Amygdala (tissue), 56 donors: ENCODE results near the gene MYLK4.

Experiments used
- DNase-seq, 56 donors: peaks; one replicate each; lab custom pipeline; 2025; lab: John Stamatoyannopoulos, UW

Gene MYLK4

GRCh38 chr6:2750832-2751231, at the start of gene MYLK4:
MYLK4 (minus strand) TSS chr6:2750922; CDS start chr6:2749294, 1,628 bp downstream.
- no peak for DNase-seq

DNA sequence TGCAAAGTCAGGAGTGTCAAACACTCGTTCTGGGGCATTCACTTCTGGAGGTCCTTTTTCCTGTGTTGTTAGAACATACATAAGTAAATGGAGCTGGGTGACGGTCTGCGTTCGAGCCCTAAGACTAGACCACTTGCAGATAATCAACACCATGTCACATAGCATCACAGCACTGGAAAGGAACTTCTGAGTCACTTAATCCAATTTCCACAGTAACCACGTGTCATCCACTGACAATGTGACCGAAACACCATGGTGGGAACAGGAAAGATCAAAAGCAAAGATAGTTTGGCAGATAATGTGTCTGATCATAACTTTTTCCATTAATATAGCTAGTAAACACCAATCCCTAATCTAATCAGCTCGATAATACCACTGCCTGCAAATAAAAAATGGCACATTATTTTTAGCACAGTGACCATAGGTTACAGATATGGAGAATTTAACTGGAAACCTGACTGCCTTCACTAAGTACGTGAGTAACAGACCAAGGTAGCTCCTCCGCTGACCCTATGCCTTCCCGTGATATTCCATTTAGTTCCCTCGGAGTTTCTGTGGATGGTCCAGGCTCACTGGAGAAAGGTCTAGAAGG, 49.3 kb upstream of the MYLK4 start:
- no peak for DNase-seq

DNA sequence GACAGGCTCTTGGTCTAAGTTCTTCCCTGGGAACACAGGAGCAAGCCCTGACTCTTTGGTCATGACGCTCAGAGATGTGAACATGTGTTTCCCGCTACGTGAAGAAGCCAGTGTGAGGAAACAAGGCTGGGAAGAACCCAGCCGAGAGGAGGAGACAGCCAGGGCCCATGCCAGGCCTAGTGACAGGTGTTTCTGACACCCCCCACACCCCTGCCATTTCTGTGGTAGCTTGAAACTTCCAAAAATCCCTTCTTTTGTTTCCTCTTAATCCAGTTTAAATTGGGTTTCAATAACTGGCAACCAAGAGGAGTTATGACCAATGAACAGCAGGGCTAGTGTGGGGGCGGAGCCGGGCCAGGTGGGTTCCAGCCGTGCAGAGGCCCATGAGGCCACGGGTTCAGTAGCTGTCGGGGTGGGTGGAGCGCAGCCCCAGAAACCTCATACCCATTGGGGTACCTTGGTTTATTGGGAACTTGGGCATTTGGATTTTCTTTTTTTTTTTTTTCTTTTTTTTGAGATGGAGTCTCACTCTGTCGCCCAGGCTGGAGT, 47.9 kb upstream of the MYLK4 start:
- DNase-seq = no peak

GRCh38 chr6:2797564-2798031, 46.9 kb upstream of the MYLK4 start:
- DNase-seq = no peak

DNA sequence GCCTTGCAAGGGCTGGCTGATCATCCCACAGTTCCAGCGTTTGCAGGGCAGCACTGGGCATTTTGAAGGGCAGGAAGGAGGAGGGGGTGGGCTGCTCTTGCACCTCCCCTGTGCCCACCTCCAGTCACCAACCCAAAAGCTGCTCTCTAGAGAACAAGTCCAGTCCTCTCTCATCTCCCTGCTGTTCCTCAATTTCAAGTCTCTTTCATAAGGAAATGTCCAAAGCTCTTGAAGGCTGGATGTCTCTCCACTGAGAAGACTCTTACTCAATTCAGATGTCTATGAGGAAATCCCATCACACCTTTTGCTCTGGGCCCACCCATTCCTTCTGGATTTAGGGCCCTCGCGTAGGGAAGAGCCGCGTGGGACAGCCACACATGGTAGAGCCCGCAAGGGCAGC, 46.1 kb upstream of the MYLK4 start:
- no peak for DNase-seq

GRCh38 chr6:2795956-2796355, 45.2 kb upstream of the MYLK4 start:
- DNase-seq = no peak

- no peak for DNase-seq
Observed at GRCh38 chr6:2795162-2795561, 44.4 kb upstream of the MYLK4 start.

GRCh38 chr6:2794171-2794730, 43.5 kb upstream of the MYLK4 start:
- DNase-seq = no peak

- peak in 12 of 56 donors; percentile 12 to 60 (median 28) for DNase-seq
Observed at GRCh38 chr6:2793534-2794151, 42.9 kb upstream of the MYLK4 start.

GRCh38 chr6:2792330-2793110, 41.8 kb upstream of the MYLK4 start:
- DNase-seq = no peak

- DNase-seq = no peak
Observed at GRCh38 chr6:2791450-2791974, 40.8 kb upstream of the MYLK4 start.

- peak in 32 of 56 donors; percentile 19 to 77 (median 37) for DNase-seq
Observed at GRCh38 chr6:2790588-2791449, 40.1 kb upstream of the MYLK4 start.

GRCh38 chr6:2786269-2786668, 35.5 kb upstream of the MYLK4 start:
- no peak for DNase-seq

- DNase-seq = no peak
Observed at GRCh38 chr6:2784930-2785329, 34.2 kb upstream of the MYLK4 start.

DNA sequence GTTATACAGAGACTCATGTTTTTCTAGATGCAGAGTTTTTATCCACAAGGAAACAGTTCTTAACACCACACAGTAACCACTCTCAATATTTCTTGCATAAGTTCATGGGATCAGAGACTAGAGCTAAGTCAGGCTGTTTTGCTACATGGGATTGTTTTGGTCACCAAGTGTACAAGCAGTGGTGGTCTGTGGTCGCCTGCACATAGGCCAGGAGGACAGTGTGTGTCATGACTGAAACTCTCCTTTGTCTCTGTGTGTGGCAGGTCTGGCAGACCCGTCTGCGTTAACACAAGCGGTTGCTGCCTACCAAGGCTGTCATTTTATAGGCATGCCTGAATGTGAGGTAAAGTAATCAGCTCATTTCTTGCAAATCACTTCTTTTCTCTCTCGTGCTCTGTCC, 33.3 kb upstream of the MYLK4 start:
- no peak for DNase-seq

DNA sequence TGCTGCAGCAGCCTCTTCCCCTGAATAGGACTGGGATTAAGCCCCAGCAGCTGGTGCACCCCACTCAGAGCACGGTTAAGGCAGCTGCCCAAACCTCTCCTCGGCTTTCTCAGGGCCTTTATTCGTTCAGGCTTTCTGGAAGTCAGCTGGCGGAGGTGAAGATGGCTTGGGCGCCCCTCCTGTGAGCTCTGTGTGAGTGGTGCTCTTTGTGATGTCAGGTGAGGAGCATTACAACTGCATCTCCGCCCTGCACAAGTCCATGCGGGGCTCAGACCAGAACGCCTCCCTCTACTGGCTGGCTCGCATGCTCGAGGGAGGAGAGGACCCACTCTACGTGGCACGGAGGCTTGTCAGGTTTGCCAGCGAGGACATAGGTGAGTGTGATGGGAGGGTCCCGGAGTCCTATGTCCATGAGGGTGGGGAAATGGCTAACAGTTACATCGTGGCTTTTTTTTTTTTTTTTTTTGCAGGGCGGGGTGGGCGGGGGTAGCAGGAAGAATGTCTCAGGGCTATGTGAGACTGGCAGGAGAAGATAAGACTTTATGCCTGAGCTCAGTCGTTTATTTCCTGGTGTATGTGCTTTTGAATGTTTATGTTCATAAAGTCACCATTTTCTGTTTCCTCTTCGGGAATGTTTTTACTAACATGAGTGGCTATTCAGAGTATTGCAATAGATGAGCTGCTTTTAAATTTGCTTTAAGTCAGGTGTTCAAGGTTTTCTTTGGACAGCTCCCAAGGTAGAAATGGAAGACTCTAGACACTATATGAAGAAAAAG, 32.7 kb upstream of the MYLK4 start:
- no peak for DNase-seq

GRCh38 chr6:2782825-2783187, 32.1 kb upstream of the MYLK4 start:
- DNase-seq = no peak

DNA sequence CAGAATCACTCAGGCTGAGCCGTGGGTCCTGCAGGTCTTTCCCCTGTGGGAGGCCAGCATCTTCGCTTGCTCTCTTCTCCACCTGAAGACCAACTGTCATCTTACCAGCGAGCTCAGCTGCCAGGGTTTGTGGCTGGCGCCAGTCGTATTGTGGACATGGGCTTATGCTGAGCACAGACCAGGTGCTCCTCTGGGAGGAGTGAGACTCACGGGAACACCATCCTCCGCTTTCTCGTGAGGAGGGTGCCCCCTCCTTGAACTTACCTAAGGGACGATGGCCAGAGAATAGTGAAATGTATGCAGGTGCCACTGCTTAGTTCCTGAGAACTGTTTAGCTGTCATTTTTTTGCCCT, 31.6 kb upstream of the MYLK4 start:
- DNase-seq = no peak

DNA sequence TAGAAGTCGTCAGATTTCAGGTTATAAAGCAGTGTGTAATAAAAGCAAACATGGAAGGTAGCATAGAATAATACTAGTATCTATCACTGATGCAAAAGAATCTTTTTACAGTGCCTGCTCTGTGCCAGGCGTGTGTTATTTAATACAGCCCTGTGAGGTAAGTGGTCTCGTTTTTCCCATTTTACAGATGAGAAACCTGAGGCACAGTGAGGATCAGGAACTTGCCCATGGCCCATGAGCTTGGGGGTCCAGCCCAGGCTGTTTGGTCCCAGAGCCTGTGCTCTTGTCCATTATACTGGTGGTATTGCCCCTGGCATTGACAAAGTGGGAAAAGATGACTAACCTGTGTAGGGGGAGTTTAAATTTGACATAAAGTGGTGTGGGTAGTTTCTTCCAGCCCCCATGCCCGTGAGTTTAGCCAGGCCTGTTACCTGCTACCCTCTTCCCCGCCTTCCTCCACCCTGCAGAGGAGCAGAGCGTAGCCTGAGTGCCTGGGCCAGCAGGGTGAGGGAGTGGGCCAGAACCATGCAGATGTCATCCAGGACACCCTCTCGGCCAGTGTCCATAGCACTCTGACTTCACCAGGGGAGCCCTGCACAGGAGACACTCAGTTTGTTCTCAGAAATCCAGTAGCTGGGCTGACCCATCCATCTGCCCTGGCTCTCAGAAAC, 31.1 kb upstream of the MYLK4 start:
- DNase-seq = no peak
